Esophagus muscularis mucosa (tissue), 4 donors: ENCODE measurements around the gene PRPH2.

Experiments
- EP300 ChIP-seq: sonication (generic); formaldehyde crosslinking; IDR thresholded peaks from one replicate; pipeline ENCODE4 v1.6.1; 2017; ENCODE audit warnings: antibody characterized with exemption
- POLR2A ChIP-seq: fragments of 450-650 bp; IDR thresholded peaks from one replicate; pipeline ENCODE4 v1.6.1; 2017; ENCODE audit warnings: antibody characterized with exemption, moderate library complexity, mild to moderate bottlenecking, low read depth
- POLR2AphosphoS5 ChIP-seq, 2 donors: sonication (generic); formaldehyde crosslinking; IDR thresholded peaks; one replicate each; pipeline ENCODE4 v1.6.1; 2017; ENCODE audit warnings: antibody characterized with exemption in 2 of 2
- TF ChIP-seq, protein P1 (sequence below), 3 experiments: fragments of 200-600 bp in 2 of 3; fragments of 450-650 bp in 1 of 3; sonication (generic) in 2 of 3; IDR thresholded peaks; one replicate each; pipeline ENCODE4 v1.5.1; 2017 to 2019; ENCODE audit warnings: antibody characterized with exemption in 3 of 3, mild to moderate bottlenecking in 2 of 3, moderate library complexity in 1 of 3

DNA sequence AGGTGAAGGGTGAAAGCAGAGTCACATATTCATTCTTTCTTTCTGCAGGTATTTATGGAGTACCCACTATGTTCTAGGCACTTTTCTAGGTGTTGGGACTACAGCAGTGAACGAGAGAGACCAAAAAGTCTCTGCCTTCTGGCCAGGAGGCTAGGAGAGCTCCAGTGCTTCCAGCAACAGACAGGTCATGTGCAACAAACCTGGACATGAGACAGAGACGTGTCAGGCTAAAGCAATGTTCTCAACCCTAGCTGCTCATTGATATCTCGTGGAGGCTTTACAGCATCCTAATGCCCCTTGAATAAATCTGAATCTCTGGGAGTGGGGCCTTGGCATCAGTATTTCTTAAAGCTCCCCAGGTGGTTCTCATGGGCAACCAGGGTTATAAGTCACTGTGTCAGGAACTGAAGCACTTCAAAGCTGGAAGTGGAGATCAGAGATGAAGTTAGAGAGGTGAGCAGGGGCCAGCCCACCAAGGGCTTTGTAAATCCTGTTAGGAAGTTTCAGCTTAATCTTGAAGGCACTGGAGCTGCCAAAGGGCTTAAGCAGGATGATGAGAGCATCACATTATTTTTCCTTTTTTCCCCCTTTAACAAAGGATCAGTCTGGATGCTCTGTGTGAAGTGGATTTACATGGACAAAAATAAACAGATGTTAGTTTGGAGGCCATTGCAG is 36.5 kb upstream of the PRPH2 start:
- TF ChIP-seq, protein P1, sequence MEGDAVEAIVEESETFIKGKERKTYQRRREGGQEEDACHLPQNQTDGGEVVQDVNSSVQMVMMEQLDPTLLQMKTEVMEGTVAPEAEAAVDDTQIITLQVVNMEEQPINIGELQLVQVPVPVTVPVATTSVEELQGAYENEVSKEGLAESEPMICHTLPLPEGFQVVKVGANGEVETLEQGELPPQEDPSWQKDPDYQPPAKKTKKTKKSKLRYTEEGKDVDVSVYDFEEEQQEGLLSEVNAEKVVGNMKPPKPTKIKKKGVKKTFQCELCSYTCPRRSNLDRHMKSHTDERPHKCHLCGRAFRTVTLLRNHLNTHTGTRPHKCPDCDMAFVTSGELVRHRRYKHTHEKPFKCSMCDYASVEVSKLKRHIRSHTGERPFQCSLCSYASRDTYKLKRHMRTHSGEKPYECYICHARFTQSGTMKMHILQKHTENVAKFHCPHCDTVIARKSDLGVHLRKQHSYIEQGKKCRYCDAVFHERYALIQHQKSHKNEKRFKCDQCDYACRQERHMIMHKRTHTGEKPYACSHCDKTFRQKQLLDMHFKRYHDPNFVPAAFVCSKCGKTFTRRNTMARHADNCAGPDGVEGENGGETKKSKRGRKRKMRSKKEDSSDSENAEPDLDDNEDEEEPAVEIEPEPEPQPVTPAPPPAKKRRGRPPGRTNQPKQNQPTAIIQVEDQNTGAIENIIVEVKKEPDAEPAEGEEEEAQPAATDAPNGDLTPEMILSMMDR (IDR thresholded peaks at IDR 0.05), result no peak
- TF ChIP-seq POLR2A, result no peak
- no peak for TF ChIP-seq POLR2AphosphoS5 (IDR thresholded peaks at IDR 0.05)
- TF ChIP-seq EP300, result no peak
